IgD-negative memory B cell (primary cell): ENCODE data around the gene RUNX3. TPM values are rescaled to one million over a fixed set of nuclear protein-coding genes. Genes with fewer than 3 reads are reported as not detected.

Source experiments
- H3K27ac Mint-ChIP-seq, 3 donors: one replicate each; pipeline ENCODE4 v1.8.0; 2020 to 2022; ENCODE audit warnings: mild to moderate bottlenecking in 3 of 3, mixed read lengths in 3 of 3, moderate library complexity in 1 of 3
- H3K27me3 Mint-ChIP-seq: one replicate; pipeline ENCODE4 v1.8.0; 2021; ENCODE audit warnings: mixed read lengths
- H3K36me3 Mint-ChIP-seq: one replicate; pipeline ENCODE4 v1.8.0; 2020; ENCODE audit warnings: mild to moderate bottlenecking, mixed read lengths
- H3K4me1 Mint-ChIP-seq, 3 donors: one replicate each; pipeline ENCODE4 v1.8.0; 2020 to 2022; ENCODE audit warnings: mixed read lengths in 3 of 3, mild to moderate bottlenecking in 1 of 3
- H3K4me3 Mint-ChIP-seq, 4 donors: one replicate each; pipeline ENCODE4 v1.8.0; 2020 to 2022; ENCODE audit warnings: mild to moderate bottlenecking in 4 of 4, mixed read lengths in 4 of 4, moderate library complexity in 3 of 4
- H3K9me3 Mint-ChIP-seq, 3 donors: one replicate each; pipeline ENCODE4 v1.8.0; 2020 to 2021; ENCODE audit warnings: mixed read lengths in 3 of 3, mild to moderate bottlenecking in 1 of 3
- polyA plus RNA-seq: library from polyadenylated mRNA; unstranded; fragments of 300-500 nt; fragmentation: Illumina TruSeq; gene quantifications from one replicate; pipeline ENCODE4 v1.2.3, GENCODE V29; 2021

Gene RUNX3
- polyA plus RNA-seq, 1 donor from 2014 or later, result 30.1 TPM

DNA sequence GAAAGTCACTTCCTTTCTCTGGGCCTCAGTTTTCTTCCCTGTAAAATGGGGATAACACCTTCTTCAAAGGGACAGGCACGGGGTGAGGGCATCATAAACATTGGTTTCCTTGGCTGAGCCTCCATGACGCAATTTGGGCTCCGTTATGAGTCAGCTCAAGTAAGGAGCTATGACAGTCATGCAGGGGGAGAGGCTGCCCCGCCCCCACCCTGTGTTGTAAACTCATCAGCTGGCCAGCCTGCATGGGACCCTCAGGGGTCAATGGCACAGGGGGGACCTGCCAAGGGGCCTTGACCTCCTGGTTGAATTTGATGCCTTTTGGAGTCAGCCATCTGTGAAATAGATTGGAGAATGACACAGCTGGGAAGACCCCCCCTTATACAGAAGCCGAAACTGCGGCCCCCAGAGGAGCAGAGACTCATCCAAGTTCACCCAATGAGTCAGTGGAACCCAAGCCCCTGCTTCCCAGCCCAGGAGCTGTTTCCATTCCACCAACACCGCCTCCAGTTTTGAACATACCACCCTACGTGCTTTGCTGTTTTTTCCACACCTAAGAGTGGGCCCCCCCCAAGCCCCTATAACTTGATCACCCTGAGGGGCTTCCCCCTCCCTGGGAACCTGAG lies 36.8 kb upstream of the RUNX3 start:
- Mint-ChIP-seq H3K4me3 (peak overlapping the region in 1 of 4 donors; percentile 45), H3K4me1 (peaks cover 20 to 31% (median 27%) of the 10 kb centered on the region in 3 donors), H3K9me3 (no peaks in the 10 kb centered on the region), H3K27me3 (no peaks in the 10 kb centered on the region), H3K36me3 (no peaks in the 10 kb centered on the region), H3K27ac (peak overlapping the region in 2 of 3 donors; percentile 59 to 65)

DNA sequence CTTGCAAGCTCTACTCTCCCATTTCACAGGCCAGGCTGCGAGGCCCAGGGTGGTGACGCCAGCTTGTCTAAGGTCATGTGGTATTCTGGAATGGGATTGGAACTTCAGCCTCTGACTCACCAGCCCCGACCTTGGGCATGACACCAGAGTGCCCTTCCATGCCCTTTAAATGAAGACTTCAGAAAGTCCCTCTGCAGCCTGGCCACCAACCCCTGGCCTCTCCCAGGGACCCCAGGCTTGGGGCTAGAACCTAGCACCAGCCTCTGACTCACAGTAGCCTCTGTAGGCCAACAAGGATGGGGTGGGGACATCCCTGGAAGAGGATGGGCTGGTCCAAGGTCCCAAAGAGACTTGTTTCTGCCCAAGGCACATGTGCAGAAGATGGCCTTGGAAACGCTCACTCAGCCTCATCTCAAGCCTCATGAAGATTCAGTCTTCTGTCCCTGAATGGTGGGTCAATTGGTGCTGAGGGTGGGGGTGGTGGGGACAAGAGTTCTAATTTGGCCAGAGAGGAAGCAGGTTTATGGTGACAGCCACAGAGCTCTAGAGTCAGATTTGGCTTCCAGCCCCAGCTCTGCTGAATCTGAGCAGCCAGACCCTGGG lies 36.1 kb upstream of the RUNX3 start:
- H3K9me3 Mint-ChIP-seq, result no peaks in the 10 kb centered on the region
- H3K27me3 Mint-ChIP-seq, result no peaks in the 10 kb centered on the region
- no peaks in the 10 kb centered on the region for H3K36me3 Mint-ChIP-seq
- peaks cover 24 to 35% (median 29%) of the 10 kb centered on the region in 3 donors for H3K4me1 Mint-ChIP-seq
- peak overlapping the region in 2 of 3 donors; percentile 65 to 71 for H3K27ac Mint-ChIP-seq
- H3K4me3 Mint-ChIP-seq, result peak overlapping the region in 1 of 4 donors; percentile 81

DNA sequence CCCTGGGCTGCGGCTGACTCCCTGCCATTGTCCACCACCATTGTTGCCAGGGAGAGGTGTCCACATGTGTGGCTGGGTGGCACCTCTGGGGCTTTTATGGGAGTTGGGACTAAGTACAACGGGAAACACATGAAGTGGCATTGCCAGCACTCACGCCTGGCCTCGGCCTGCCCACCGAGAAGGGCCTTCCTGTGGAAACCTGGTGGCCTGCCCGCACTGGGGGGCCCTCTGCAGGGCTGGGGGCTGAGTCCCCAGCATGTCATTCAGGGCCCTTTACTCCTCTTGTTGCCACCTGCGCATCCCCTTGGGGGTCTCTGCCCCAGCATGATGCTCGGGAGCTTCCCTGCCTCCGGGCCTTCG lies 35.5 kb upstream of the RUNX3 start:
- H3K9me3 Mint-ChIP-seq, result no peaks in the 10 kb centered on the region
- H3K27ac Mint-ChIP-seq, result peak overlapping the region in 2 of 3 donors; percentile 98 to 100
- no peaks in the 10 kb centered on the region for H3K36me3 Mint-ChIP-seq
- H3K4me1 Mint-ChIP-seq, result peaks cover 28 to 41% (median 29%) of the 10 kb centered on the region in 3 donors
- no peaks in the 10 kb centered on the region for H3K27me3 Mint-ChIP-seq
- H3K4me3 Mint-ChIP-seq, result peak overlapping the region; percentile 77 to 96 (median 86)

DNA sequence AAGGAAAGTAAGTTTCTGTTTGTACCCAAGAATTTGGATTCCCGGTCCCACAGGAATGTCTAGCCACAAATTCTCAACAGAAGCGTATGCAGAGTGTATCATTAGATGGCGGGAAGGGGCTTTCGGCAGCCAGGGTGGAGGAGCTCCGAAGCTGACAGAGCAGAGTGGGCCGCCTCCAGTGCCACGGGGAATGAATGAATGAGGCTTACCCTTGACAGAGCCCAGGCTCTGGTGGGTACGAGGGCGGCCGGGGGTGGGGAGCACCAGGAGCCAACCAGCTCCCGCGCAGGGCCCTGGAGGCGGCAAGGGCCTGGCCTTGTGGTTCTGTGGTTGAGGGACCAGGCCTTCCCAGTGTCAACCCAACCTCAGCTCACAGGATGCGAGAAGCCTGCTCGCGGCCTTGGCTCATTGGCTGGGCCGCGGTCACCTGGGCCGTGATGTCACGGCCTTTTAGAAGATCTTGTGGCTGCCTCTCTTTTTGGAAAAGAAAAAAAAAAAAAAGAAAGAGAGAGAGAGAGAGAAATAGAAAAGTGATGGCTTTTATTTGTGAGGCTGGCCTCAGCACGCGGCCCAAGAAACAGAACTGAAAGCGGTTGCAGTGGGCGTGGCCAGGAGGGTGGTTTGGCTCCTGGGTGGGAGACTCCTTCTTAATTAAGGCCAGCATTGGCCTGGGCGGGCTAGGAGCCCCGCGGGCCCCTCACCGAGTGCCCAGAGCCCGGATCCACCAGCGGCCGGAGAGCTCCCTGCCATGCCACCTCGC lies 34.9 kb upstream of the RUNX3 start:
- no peaks in the 10 kb centered on the region for H3K9me3 Mint-ChIP-seq
- H3K36me3 Mint-ChIP-seq, result no peaks in the 10 kb centered on the region
- peaks cover 29 to 41% (median 31%) of the 10 kb centered on the region in 3 donors for H3K4me1 Mint-ChIP-seq
- peak overlapping the region; percentile 90 to 100 (median 98) for H3K27ac Mint-ChIP-seq
- peak overlapping the region; percentile 77 to 96 (median 86) for H3K4me3 Mint-ChIP-seq
- H3K27me3 Mint-ChIP-seq, result no peaks in the 10 kb centered on the region

DNA sequence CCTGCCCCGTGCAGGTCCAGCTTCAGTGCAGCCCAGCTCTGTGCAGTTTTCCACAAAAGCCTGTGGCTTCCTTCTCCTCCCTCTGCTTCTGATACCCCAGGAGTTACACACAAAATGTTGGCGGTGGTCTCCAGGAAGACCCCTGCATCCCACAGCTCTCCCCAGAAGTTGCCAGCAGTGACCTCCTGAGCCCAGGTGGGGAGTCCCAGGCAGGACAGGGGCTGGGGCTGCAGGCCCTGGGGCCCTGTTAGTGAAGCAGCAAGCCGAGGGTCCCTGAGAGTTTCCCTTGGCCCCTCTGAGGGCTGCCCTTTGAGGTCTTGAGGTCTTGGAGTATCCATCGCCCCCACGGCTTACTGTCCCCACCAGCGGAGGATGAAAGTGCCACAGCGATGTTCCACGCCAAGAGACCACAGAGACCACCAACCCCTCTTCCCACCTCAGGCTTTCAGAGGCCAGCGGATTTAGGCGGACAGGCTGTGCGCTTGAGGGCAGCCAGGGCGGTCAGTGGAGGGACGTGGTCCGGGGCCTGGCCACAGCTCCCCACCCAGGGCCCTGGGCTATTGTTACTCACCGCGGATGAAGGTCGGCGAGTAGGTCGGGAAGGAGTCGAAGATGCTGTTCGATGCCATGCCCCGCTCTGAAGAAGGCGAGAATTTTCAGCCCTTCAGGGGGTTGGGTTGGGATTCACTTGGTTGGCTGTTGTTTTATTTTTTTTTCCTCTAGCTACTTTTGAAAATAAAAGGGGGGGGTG lies 34.0 kb upstream of the RUNX3 start:
- no peaks in the 10 kb centered on the region for H3K27me3 Mint-ChIP-seq
- H3K4me1 Mint-ChIP-seq, result peaks cover 30 to 41% (median 36%) of the 10 kb centered on the region in 3 donors
- no peaks in the 10 kb centered on the region for H3K36me3 Mint-ChIP-seq
- H3K4me3 Mint-ChIP-seq, result peak overlapping the region; percentile 77 to 96 (median 90)
- H3K9me3 Mint-ChIP-seq, result no peaks in the 10 kb centered on the region
- H3K27ac Mint-ChIP-seq, result peak overlapping the region; percentile 90 to 100 (median 98)

DNA sequence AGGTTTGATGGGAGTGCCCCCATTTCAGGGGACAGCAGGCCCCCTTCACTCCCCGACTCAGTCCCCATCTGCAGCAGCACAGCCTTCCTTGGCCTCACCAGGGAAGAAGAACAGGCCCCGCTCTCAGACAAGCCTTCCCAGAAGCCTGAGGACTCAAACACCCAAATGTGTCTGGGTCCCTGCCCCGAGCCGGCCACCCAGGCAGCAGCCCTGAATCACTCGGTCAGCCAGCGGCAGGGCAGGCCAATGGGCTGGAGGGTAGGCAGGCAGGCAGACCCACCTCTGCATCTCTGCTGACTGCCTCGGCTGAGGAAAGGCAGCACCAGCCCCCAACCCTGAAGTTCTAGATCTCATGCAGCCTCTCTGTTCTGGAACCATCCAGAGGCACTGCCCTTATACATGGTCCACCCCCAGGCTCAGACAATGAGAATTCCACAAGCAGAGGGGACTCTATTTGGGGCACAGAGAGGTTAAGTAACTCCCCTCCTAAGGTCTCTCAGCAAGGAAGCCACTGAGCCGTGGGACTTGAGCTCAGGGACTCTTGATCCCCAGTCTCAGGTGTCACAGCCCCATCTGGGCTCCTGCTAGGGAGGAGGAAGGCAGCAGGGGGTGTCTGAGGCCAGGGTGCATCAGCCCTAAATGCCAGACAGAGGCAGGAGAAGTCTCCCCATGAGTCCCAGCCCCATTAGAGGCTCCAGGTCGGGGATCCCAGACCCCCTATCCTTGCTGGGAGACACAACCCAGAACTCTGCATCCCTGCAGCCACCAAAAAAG lies 33.2 kb upstream of the RUNX3 start:
- Mint-ChIP-seq H3K27ac (peak overlapping the region in 2 of 3 donors; percentile 98 to 100), H3K27me3 (no peaks in the 10 kb centered on the region), H3K36me3 (no peaks in the 10 kb centered on the region), H3K9me3 (no peaks in the 10 kb centered on the region), H3K4me1 (peaks cover 32 to 41% (median 40%) of the 10 kb centered on the region in 3 donors), H3K4me3 (peak overlapping the region; percentile 22 to 96 (median 89))

DNA sequence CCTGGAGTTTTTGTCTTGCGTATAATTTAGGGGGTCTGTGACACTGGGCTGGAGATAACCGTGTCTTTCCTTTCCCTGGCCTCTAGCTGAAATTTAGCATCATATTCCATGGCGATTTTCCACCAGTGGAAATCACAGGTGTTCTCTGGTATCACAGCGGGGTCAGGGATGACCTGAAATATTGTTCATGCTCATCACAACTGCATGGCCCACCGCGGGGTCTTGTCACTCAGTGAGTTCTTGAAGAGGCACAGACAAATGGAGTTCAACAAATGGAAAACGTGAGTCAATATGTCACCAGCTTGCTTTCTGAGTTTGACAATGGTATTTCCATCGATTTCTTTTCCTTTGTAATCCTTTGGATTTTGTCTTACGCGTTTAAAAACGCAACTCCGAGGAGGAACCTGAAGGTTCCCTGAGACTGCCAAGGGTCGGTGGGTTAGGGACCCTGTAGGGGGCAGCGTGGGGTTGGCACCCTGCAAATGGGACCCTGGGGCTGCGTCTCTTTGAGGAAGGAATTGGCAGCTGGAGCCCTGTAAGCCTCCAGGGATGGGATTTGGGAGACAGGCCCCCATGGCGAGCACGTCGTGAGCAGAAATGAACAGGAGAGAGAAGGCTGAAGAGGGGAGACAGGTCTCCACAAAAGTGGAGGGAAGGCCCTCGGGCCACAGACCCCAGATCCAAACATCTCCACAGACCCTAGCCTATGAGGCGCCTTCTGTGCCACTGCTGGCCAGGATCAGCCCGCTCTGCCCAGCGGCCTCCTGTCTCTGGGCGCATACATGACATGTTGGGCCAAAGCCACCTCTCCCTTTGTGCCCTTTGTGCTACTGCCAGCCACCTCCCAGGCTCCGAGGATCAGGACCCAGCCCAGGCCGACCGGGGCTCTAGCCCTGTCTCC lies 32.1 kb upstream of the RUNX3 start:
- H3K9me3 Mint-ChIP-seq, result no peaks in the 10 kb centered on the region
- peak overlapping the region; percentile 22 to 96 (median 89) for H3K4me3 Mint-ChIP-seq
- peak overlapping the region in 2 of 3 donors; percentile 96 to 100 for H3K27ac Mint-ChIP-seq
- peaks cover 41 to 48% (median 47%) of the 10 kb centered on the region in 3 donors for H3K4me1 Mint-ChIP-seq
- H3K27me3 Mint-ChIP-seq, result no peaks in the 10 kb centered on the region
- H3K36me3 Mint-ChIP-seq, result no peaks in the 10 kb centered on the region

DNA sequence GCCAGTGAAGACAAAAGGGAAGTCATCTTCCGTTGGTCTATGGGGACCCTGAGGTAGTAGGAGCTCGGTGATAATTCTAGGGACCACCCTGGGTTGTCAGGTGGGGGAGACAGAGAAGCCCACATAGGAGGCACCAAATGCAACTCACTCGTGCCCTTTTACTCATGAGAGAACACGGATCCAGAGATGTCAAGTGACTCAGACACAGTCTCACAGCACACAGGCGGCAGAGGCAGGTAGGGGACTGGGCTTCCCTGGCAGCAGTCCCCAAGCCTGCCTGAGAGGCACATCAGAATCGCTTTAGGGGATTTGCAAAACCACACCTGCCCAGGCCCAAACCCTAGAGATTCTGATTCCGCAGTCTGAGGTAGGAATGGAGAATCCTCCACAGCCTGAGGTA lies 31.3 kb upstream of the RUNX3 start:
- no peaks in the 10 kb centered on the region for H3K27me3 Mint-ChIP-seq
- H3K9me3 Mint-ChIP-seq, result no peaks in the 10 kb centered on the region
- H3K4me3 Mint-ChIP-seq, result peak overlapping the region; percentile 25 to 96 (median 56)
- peaks cover 47 to 54% (median 53%) of the 10 kb centered on the region in 3 donors for H3K4me1 Mint-ChIP-seq
- H3K27ac Mint-ChIP-seq, result peak overlapping the region; percentile 39 to 96 (median 47)
- no peaks in the 10 kb centered on the region for H3K36me3 Mint-ChIP-seq

DNA sequence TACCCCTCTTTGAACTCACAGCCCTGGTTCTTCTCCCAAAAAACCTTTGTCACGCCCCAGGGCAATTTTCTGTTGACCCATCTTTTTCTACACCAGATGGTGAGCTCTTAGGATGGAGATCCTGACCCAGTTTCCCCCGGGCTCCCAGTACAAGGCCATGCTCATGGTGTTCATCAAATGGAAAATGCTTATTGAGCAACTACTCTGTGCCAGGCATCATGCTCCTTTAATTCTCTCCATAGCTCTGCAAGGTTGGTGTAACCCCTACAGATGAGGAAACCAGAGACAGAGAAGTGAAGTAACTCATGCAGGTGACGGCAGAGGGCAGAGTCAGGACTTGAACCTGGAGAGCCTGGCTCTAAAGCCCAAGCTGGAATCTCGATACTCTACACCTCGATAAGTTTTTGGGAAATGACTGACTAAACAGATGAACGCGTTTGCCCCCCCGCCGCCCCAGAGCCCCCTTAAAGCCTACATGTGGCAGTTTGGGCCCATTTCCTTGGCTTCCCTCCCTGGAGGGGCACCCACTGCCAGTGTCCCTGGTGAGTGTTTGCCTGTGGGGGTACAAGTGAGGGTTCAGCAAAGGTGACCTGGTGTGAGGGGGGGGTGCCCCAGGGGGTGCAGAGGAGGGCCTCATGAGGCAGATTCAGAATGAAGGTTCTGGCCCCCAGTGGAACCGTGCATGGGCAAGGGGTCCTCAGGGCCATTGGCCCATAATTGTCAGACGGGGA lies 30.2 kb upstream of the RUNX3 start:
- H3K27me3 Mint-ChIP-seq, result no peaks in the 10 kb centered on the region
- H3K4me3 Mint-ChIP-seq, result peak overlapping the region in 1 of 4 donors; percentile 53
- peak overlapping the region in 1 of 3 donors; percentile 47 for H3K27ac Mint-ChIP-seq
- no peaks in the 10 kb centered on the region for H3K36me3 Mint-ChIP-seq
- H3K4me1 Mint-ChIP-seq, result peaks cover 50 to 53% (median 52%) of the 10 kb centered on the region in 3 donors
- no peaks in the 10 kb centered on the region for H3K9me3 Mint-ChIP-seq

DNA sequence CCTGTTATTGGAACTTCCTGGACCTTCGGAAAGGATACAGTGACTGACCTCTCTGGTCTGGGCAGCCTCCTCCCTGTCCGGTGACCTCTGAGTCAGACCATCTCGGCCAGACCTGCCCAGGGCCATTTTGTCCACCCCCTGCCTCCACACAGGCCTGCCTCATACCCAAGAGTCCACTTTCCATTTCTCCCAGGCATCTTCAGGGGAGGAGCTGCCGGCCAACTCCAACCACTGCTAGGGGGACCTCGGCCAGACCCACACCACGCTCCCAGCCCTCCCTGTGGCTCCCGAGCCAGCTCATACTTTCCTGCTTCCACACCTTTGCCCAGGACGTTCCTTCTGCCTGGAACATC lies 29.5 kb upstream of the RUNX3 start:
- Mint-ChIP-seq H3K36me3 (no peaks in the 10 kb centered on the region), H3K27ac (peak overlapping the region in 2 of 3 donors; percentile 47 to 84), H3K9me3 (no peaks in the 10 kb centered on the region), H3K27me3 (no peaks in the 10 kb centered on the region), H3K4me3 (peak overlapping the region in 1 of 4 donors; percentile 53), H3K4me1 (peaks cover 52 to 54% (median 52%) of the 10 kb centered on the region in 3 donors)

DNA sequence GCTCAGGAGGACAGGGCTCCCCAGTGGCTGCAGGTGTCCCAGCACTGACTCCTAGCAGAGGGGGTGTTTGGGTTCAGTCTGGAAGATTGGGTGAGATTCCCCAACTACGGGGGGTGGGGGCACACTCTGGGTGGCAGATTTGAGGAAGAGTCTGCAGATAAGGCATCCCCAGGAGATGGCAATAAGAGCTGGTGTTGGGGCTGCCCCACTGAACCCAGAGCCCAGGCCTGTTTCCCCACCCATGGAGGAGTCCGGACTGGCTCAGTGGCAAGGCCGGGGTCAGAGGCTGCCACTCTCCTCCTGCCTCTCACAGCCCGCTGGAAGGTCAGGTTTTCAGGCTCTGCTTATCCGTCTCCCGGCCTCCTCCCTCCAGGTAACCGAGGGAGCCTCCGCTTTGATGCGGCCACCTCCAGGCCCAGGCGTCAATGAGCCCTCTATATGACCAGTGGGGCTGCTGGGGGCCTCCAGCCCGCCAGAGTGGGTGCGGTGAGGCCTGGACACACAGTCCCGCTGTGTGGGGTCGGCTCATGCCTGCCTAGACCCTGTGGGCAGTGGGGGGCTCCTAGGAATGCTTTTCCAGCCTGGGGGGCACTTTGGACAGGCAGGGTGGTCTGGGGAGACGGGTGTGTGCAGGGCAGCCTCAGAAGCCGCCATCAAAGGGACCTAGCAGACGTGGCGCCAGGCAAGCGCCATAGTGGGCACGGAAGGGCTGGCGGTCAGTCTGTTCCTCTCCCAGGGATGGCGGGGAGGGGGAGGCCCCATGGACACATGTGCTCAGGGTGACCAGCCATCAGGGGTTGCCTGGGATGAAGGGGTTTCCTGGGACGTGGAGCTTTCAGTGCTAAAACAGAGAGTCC lies 28.9 kb upstream of the RUNX3 start:
- no peaks in the 10 kb centered on the region for H3K9me3 Mint-ChIP-seq
- no peaks in the 10 kb centered on the region for H3K27me3 Mint-ChIP-seq
- H3K4me1 Mint-ChIP-seq, result peaks cover 52 to 56% (median 56%) of the 10 kb centered on the region in 3 donors
- H3K27ac Mint-ChIP-seq, result peak overlapping the region in 2 of 3 donors; percentile 46 to 95
- no peaks in the 10 kb centered on the region for H3K36me3 Mint-ChIP-seq
- peak overlapping the region in 2 of 4 donors; percentile 2 to 10 for H3K4me3 Mint-ChIP-seq
